Suprapubic skin (tissue), 4 donors: ENCODE results near the gene ARHGEF28. TPM values are rescaled to one million over a fixed set of nuclear protein-coding genes. Genes with fewer than 3 reads are reported as not detected.
A peak's percentile ranks its signal among the peaks of the same experiment; 100 is the strongest.

Experiments
- DNase-seq, 2 donors: peaks; one replicate each; pipeline ENCODE4 v3.0.0-alpha.2; 2019; ENCODE audit warnings: low spot score in 2 of 2
- H3K27ac ChIP-seq: fragments of 200-600 bp; sonication (generic); one replicate; pipeline ENCODE4 v1.5.1; 2019
- H3K27me3 ChIP-seq: fragments of 200-600 bp; sonication (generic); one replicate; pipeline ENCODE4 v1.5.1; 2019
- H3K36me3 ChIP-seq: fragments of 200-600 bp; sonication (generic); one replicate; pipeline ENCODE4 v1.5.1; 2019
- H3K4me1 ChIP-seq: fragments of 200-600 bp; sonication (generic); one replicate; pipeline ENCODE4 v1.5.1; 2019
- H3K4me3 ChIP-seq: fragments of 200-600 bp; sonication (generic); one replicate; pipeline ENCODE4 v1.5.1; 2019; ENCODE audit warnings: mild to moderate bottlenecking
- H3K9me3 ChIP-seq: fragments of 200-600 bp; sonication (generic); one replicate; pipeline ENCODE4 v1.5.1; 2019
- CTCF ChIP-seq, 2 donors: fragments of 200-600 bp in 1 of 2; fragments of 450-650 bp in 1 of 2; sonication (generic) in 1 of 2; IDR thresholded peaks; one replicate each; pipeline ENCODE4 v1.5.1; 2016 to 2019; ENCODE audit warnings: antibody characterized with exemption in 2 of 2, mild to moderate bottlenecking in 1 of 2, moderate library complexity in 1 of 2
- EP300 ChIP-seq: sonication (generic); formaldehyde crosslinking; IDR thresholded peaks from one replicate; pipeline ENCODE4 v1.6.1; 2017; ENCODE audit warnings: antibody characterized with exemption
- POLR2A ChIP-seq, 2 donors: fragments of 450-650 bp; IDR thresholded peaks; one replicate each; pipeline ENCODE4 v1.6.1; 2017; ENCODE audit warnings: antibody characterized with exemption in 2 of 2, mild to moderate bottlenecking in 2 of 2, moderate library complexity in 2 of 2
- POLR2AphosphoS5 ChIP-seq, 3 donors: sonication (generic); formaldehyde crosslinking; IDR thresholded peaks; one replicate each; pipeline ENCODE4 v1.6.1; 2017; ENCODE audit warnings: antibody characterized with exemption in 3 of 3
- WGBS: methylation state at CpG from one replicate; pipeline ENCODE4 v1.1.5; 2018; 5-methylcytosine and 5-hydroxymethylcytosine counted together
- total RNA-seq, 4 donors: library from RNA; depleted of rRNA; stranded (reverse); fragments of >200 nt; gene quantifications; one replicate each; pipeline ENCODE4 v1.1.0, GENCODE V29; 2016

The ARHGEF28 gene
- total RNA-seq, 4 donors from 2014 or later = 25.6 to 104 (median 39.1) TPM

- Histone ChIP-seq H3K27ac (no peak overlapping the region), H3K36me3 (no peaks in the 10 kb centered on the region), H3K4me3 (no peak overlapping the region), H3K9me3 (no peaks in the 10 kb centered on the region), H3K27me3 (no peaks in the 10 kb centered on the region), H3K4me1 (peaks cover 7% of the 10 kb centered on the region)
- WGBS = 91% methylated on average over 3 of the region's 3 CpGs
- TF ChIP-seq POLR2AphosphoS5 (IDR thresholded peaks at IDR 0.05) = no peak
- no peak for TF ChIP-seq CTCF (IDR thresholded peaks at IDR 0.05)
- TF ChIP-seq EP300 = no peak
- TF ChIP-seq POLR2A (IDR thresholded peaks at IDR 0.05) = no peak
- no peak for DNase-seq
Measured at GRCh38 chr5:73922224-73922623, 296.2 kb downstream of the ARHGEF28 start.

- no peak overlapping the region for H3K27ac ChIP-seq
- H3K27me3 ChIP-seq = no peaks in the 10 kb centered on the region
- H3K9me3 ChIP-seq = no peaks in the 10 kb centered on the region
- no peaks in the 10 kb centered on the region for H3K36me3 ChIP-seq
- H3K4me1 ChIP-seq = peaks cover 3% of the 10 kb centered on the region
- DNase-seq = no peak
- WGBS = 87% methylated on average over 7 of the region's 7 CpGs
- TF ChIP-seq CTCF (IDR thresholded peaks at IDR 0.05) = no peak
- no peak for TF ChIP-seq POLR2A (IDR thresholded peaks at IDR 0.05)
- no peak for TF ChIP-seq POLR2AphosphoS5 (IDR thresholded peaks at IDR 0.05)
- no peak for TF ChIP-seq EP300
- no peak overlapping the region for H3K4me3 ChIP-seq
Measured at GRCh38 chr5:73922875-73923557, 297.0 kb downstream of the ARHGEF28 start.

GRCh38 chr5:73928476-73929070, 302.6 kb downstream of the ARHGEF28 start:
- WGBS = 94% methylated on average over 7 of the region's 7 CpGs
- no peak for TF ChIP-seq POLR2A (IDR thresholded peaks at IDR 0.05)
- no peak for TF ChIP-seq CTCF (IDR thresholded peaks at IDR 0.05)
- no peak for TF ChIP-seq EP300
- TF ChIP-seq POLR2AphosphoS5 (IDR thresholded peaks at IDR 0.05) = no peak

GRCh38 chr5:73935719-73936118, 309.7 kb downstream of the ARHGEF28 start:
- TF ChIP-seq POLR2AphosphoS5 (IDR thresholded peaks at IDR 0.05) = no peak
- no peak for TF ChIP-seq CTCF (IDR thresholded peaks at IDR 0.05)
- TF ChIP-seq EP300 = no peak
- no peak for TF ChIP-seq POLR2A (IDR thresholded peaks at IDR 0.05)
- WGBS = 84% methylated on average over 4 of the region's 4 CpGs

More at GRCh38 chr5:73928476-73929070, 302.6 kb downstream of the ARHGEF28 start:
- Histone ChIP-seq H3K27ac (no peak overlapping the region), H3K36me3 (no peaks in the 10 kb centered on the region), H3K4me1 (no peaks in the 10 kb centered on the region), H3K27me3 (no peaks in the 10 kb centered on the region), H3K9me3 (no peaks in the 10 kb centered on the region), H3K4me3 (no peak overlapping the region)
- no peak for DNase-seq

GRCh38 chr5:73938280-73938937, 312.4 kb downstream of the ARHGEF28 start:
- no peak for DNase-seq
- Histone ChIP-seq H3K4me1 (peaks cover 3% of the 10 kb centered on the region), H3K4me3 (no peak overlapping the region), H3K27ac (peak overlapping the region; percentile 48), H3K9me3 (no peaks in the 10 kb centered on the region), H3K27me3 (no peaks in the 10 kb centered on the region), H3K36me3 (no peaks in the 10 kb centered on the region)
- TF ChIP-seq POLR2AphosphoS5 (IDR thresholded peaks at IDR 0.05) (no peak), POLR2A (IDR thresholded peaks at IDR 0.05) (no peak), CTCF (IDR thresholded peaks at IDR 0.05) (no peak), EP300 (no peak)
- 45% methylated on average over 5 of the region's 5 CpGs for WGBS

More at GRCh38 chr5:73935719-73936118, 309.7 kb downstream of the ARHGEF28 start:
- no peaks in the 10 kb centered on the region for H3K27me3 ChIP-seq
- H3K4me3 ChIP-seq = no peak overlapping the region
- H3K9me3 ChIP-seq = no peaks in the 10 kb centered on the region
- H3K27ac ChIP-seq = no peak overlapping the region
- no peaks in the 10 kb centered on the region for H3K36me3 ChIP-seq
- H3K4me1 ChIP-seq = peaks cover 3% of the 10 kb centered on the region
- DNase-seq = no peak
